GM19240 (cell line): ENCODE results near the gene AJUBA.
"Not testable (repeated sequence)": the region's sequence is repeated elsewhere in the genome, so short reads cannot be mapped to it uniquely, and the experiment has no call there.

ENCODE experiments used
- DNase-seq: peaks from one replicate; pipeline ENCODE4 v3.0.0; 2011; ENCODE audit warnings: low spot score; ENCODE audit not compliant: insufficient read length

AJUBA gene

DNA sequence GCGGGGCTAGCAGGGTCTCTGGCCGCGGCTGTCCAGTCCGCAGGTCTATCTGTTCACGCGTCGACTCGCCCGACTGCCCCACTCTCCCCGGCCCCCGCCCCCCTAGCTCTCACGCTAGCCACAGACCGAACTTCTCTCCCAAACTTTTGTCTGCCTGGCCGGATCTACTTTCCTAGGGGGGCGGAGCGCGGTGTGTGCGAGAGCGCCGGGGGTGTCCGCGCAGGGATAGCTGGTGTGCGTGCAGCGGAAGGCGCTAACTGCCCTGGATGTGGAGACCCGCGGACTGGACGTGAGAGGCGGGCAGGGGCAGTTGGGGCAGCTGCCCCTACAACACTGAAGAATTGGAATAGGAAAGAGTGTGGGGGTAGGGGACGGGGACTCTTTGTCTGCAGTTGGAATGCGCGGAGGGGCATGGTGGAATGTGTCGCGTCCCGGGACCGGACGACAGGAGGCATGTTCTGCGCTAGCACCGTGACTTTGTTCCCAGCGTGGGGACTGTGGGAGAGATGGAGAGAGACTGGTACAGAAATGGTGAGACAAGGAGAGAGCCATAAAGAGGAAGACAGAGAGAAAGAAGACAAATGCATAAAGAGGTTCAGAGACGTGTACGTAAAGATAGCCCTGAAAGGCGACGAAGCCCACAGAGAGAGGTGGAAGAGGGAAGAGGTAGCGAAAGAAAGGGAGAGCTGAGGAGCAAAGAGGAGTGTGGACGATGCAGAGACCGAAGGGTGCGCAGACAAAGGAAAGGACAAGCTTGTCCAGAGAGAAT is at the start of gene AJUBA:
AJUBA (minus strand) TSS at position 75 of the 769 bp plus-strand sequence. CDS start 285 bp downstream, outside the sequence.
- peak; percentile 69 for DNase-seq

DNA sequence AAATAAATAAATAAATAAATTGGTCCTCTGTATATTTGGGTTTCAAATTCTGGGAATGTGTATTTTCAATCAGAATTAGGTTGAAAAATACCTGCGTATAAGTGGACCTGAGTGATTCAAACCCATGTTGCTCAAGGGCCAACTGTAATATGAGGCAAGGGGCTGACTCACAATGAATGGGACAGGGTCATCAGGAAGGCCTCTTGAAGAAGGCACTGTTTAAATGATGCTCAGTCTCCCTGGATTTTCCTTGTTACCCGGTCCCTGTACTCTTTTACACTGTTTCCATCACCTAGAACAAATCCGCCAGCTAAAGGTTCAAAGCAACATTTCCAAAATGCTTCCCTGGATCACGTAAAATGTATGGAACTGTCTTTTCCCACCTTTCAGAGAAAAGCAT is 48.6 kb upstream of the AJUBA start:
- no peak for DNase-seq

GRCh38 chr14:23028799-23029198 is 46.4 kb upstream of the AJUBA start:
- no peak for DNase-seq

DNA sequence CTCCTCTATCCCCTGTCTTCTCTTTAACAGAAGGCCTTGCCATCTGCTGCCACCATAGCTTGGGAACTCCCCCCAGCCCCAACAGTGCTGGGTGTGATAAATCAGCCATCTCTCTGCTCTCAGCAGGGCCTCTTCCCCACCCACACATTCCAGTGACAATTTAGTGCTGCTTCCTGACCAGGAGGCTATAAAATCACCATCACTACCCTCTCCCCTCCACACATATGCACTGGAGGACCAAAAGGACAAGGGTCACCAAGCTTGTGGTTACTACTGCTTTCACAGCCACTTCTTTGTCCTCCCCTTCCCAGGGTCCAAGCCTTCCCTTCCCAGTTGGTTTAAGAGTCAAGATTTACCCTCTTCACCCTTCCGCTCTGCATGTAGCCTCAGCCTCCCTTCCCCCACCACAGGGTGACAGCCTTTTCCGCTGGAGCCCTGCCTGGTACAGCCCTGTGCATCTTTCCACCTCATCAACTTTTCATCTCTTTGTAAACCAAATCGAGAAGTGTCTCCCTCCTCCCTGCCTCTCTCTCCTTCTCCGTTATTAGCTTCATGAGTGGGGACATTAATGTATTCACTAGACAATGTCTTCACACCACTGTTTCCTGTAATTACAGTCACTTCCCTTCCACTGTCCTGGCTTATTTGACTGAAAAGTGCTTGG is 42.9 kb upstream of the AJUBA start:
- no peak for DNase-seq

GRCh38 chr14:23024612-23025075 is 42.3 kb upstream of the AJUBA start:
- DNase-seq, result no peak

GRCh38 chr14:23023795-23024152 is 41.4 kb upstream of the AJUBA start:
- DNase-seq, result no peak

DNA sequence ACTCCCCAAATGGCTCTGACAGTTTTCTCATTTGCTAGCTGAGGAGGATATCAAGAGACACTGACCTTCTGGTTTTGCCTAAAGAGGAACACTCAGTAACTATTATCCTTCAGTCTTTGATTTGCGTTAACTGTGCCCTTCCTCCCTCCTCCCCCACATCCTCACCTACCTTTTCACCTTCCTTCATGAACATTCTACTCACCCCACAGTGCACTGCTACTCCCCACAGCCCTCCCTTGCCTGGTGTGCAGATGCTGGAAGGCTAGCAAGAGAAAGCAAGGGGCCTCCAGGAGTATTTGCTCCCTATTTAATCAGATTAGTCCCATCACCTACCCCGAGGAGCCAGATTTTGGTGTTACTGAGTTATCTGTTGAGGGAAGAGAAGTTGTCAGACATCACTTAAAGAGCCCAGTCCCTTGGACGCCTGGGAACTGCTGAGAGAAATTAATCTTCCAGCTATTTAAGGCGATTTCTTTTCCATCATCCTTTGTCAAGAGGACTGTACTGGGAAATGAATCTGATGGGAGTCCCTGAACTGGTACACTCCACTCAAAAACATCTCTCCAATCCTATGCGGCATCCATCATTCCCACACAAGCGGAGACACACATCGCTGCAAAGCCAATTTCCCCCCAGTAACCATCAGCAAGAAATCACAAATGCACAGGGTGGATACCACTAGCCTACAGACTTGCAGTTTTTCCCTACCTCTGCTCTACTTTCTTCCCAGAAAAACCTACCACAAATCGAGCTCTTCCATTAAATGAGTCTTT is 40.9 kb upstream of the AJUBA start:
- no peak for DNase-seq

DNA sequence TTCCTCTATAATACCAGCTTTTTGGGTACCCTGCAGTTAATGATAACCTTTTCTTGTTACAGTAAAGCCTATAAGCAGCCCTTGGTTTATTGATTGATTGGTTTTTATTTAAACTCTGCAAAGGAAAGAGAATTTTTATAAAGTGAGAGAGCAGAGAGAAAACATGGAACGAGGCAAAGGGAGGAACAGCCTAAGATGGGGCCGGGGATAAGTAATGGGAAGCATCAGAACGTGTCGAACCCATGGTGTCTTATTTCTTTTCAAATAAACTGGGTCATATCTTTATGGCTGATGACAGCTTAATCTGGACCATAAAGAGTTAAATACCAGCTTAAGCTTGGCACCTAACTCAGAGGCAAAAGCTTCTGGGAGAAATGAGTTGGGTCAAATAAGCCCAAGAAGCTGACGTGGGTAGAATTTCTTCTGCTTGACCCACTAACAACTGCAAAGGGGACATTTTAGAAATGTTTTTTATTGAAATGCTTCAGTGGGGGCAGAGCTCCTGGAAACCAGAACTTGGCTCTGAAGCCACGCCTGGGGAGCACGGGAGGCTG is 39.6 kb upstream of the AJUBA start:
- DNase-seq, result no peak

GRCh38 chr14:23021434-23021833 is 39.1 kb upstream of the AJUBA start:
- no peak for DNase-seq

GRCh38 chr14:23020143-23021128 is 38.1 kb upstream of the AJUBA start:
- no peak for DNase-seq

GRCh38 chr14:23018107-23018506 is 35.8 kb upstream of the AJUBA start:
- DNase-seq, result no peak

- no peak for DNase-seq
Observed at GRCh38 chr14:23017091-23017490, 34.7 kb upstream of the AJUBA start.

DNA sequence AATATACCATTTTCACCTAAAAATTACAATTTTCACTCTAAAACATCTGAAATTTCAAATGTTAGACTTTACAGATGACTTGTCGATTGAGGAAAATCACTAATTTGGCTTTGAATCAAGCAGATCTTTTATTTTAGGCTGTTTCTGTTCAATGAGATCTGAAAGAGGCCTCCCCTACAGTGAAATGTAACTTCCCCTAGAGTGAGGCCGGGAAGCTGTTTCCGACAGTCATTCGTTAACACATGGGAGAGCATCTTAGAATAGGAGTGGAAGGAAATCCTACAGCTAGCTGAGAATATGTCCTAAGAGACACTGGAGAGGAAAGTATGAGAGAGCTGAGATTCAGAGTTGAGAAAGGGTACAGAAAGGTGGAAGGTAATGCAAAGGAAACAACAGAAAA is 33.3 kb upstream of the AJUBA start:
- no peak for DNase-seq

GRCh38 chr14:23013749-23014054 is 31.4 kb upstream of the AJUBA start:
- DNase-seq, result not testable (repeated sequence)

DNA sequence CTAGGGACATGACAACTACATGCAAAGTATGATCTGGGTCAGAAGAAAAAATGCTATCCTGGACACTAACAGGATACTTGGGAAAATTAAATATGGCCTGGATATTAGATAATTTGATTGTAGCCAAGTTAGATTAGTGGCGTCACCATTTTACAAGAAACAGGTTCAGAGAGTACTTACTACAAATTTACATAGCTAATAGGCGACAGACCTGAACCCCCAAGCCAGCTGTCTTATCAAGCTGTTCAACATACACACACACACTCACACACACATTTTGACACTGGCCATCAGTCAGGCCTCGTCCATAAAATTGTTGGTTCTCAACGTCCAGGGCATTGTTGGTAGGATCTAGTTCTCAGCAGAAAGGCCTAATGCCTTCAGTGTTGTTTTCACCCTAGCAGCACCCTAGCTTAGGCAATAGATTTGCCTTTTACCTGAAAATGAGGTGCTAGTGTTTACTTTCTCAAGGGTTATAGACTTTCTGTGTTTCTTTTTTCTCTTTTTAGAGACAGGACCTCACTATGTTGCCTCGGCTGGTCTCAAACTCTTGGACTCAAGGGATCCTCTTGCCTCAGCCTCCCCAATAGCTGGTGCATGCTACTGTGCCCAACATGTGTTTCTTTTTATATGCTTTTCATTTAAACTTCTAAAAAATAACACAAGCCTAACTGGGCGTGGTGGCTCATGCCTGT is 30.9 kb upstream of the AJUBA start:
- DNase-seq, result no peak

GRCh38 chr14:23009939-23010726 is 27.8 kb upstream of the AJUBA start, which contains the start of gene C14orf93:
TSS of gene C14orf93 (minus strand) at chr14:23010143. CDS start at chr14:22999023, 11,120 bp downstream.
- peak; percentile 72 for DNase-seq

- no peak for DNase-seq
Observed at GRCh38 chr14:23009483-23009938, 27.2 kb upstream of the AJUBA start.

DNA sequence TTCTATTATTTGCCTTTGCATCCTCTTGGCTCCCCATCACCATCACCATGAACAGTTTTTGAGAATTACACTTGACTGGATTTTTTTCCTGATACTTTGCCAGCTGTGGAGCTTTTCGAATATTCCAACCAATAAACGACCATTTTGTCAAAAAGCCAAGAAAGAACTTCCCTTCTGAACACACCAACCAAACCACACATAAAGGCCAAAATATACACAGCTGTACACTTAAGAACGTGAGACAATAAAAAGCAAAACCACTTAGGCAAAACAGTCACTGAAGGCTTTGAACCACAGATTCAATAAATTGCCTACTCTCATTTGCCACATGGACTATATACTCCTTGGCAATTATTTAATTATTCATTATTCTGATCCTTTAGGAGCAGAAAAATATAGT is 26.5 kb upstream of the AJUBA start:
- DNase-seq, result no peak
